COLO668 (cell line): ENCODE measurements around the gene HDAC8.
"Not testable (repeated sequence)": the region's sequence is repeated elsewhere in the genome, so short reads cannot be mapped to it uniquely, and the experiment has no call there.

Experiments
- DNase-seq: peaks from one replicate; lab custom pipeline; 2025; ENCODE audit not compliant: unreplicated experiment; lab: John Stamatoyannopoulos, UW

HDAC8 gene

DNA sequence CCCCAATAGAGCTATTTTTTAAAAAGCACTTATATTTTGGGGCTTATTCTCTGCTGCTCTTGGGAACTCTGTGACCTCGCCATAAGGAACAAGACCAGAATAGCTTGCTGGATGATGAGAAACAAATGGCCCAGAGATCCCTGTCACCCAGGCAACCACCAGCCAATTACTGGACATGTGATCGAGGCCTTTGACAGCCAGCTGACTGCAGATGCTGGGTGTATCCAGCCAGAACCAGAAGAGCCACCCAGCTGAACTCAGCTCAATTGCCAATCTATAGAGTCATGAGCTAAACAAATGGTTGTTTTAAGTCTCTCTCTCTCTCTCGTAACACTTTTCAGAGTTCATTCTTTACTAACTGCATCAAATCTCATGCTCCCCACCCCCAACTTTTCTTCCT lies 242.5 kb downstream of the HDAC8 start:
- DNase-seq = peak; percentile 3

DNA sequence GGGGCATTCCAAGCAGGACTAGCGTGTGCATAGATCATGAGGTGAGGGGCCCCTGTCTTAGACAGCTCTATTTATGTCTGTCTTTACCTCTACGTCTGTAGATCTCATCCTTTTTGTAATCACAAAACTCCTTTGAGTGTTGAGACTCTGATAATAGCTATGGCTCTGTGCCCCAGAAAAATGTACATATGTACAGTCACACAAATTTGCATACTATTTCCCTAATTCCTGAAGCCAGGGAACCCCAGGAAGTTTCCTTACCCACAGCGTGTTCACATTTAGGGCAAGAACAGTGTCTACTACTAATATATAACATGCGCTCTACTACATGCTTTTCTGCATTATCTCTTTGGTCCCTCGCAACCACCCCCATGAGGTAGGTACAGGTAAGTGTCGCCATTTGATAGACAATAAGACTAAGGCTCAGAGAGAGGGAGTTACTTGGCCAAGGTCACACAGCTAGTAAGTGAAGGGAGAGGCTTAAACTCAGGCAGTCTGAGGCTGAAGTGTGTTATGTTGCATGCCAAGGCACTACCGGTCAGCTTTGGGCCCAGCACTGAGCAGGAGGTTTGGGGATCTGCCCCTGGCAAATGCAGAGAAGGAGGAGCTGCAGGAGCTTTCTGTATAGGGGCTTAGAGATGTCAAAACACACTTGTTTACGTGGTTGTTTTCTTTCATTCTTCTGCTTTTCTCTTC lies 245.9 kb downstream of the HDAC8 start:
- no peak for DNase-seq

DNA sequence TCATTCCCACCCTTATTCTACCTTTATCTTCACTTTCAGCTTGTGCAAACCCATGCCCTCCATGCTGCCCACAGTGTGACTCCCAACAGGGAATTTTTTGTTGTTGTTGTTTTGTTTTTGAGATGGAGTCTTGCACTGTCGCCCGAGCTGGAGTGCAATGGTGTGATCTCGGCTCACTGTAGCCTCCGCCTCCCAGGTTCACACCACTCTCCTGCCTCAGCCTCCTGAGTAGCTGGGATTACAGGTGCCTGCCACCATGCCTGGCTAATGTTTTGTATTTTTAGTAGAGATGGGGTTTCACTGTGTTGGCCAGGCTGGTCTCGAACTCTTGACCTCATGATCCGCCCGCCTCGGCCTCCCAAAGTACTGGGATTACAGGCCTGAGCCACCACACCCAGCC lies 253.0 kb downstream of the HDAC8 start:
- not testable (repeated sequence) for DNase-seq

- DNase-seq = no peak
Observed at GRCh38 chrX:72317139-72317538, 255.5 kb downstream of the HDAC8 start.

DNA sequence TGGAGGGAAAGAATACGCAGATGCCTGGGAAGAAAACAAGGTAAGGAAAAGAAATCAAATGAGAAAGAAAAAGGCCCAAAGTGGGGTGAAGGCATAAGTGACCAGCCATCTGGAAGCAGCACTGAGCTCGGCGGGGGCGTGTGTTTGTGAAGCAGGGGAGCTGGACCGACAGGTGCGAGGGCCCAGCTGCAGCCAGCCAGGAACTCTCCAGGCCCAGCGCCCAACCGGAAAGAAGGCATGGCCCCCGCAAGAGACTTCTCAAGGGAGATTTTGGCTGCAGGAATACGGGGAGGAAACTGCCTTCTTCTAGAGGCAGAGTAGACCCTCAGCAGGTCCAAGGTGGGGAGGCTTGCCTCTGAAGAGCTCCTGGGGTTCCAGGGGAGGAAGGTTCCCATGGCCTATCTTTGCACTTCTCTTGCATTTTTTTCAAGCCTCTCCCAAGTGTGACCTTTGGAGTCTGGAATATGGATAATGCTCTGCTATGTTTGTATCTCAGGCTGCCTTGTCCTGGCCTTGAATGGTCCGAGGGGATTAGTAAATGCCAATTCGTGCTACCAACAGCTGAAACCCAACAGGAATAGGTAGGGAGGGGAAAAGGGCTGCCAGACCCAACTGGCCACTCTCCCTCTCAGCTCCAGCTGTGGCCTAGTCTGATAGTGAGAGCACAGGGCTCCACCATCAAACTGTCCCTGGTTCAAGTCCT lies 256.1 kb downstream of the HDAC8 start:
- peak; percentile 65 for DNase-seq

- peak; percentile 5 for DNase-seq
Observed at GRCh38 chrX:72314881-72315280, 257.8 kb downstream of the HDAC8 start.

- DNase-seq = no peak
Observed at GRCh38 chrX:72313707-72314641, 258.7 kb downstream of the HDAC8 start.

DNA sequence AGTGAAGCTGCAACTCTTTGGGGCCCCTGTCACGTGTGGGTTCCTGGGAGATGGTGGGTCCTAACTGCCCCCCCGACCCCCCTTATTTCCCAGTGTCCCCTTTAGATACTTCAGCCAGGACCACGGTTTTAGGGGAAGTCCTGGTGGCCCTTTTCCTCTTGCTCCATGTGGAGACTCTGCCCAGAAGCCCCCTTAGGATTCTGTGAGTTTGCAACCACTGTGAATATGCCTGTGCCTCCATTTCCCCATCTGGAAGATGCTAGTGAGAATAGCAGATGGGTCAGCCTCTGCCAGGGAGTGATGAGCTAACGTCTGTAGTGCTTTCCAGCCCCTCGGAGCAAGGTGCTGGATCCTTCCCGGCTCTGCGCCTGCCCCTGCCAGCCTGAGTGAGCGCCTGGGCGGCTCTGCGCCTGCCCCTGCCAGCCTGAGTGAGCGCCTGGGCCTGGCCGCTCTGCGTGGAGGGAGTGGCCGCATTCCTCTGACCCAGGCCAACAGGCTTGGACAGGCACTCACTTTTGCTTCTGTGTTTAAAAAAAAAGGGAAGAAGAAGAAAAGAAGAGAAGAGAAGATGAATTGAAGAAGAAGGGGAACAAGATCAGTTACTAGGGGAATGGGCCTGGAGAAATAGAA lies 260.2 kb downstream of the HDAC8 start:
- DNase-seq = no peak

DNA sequence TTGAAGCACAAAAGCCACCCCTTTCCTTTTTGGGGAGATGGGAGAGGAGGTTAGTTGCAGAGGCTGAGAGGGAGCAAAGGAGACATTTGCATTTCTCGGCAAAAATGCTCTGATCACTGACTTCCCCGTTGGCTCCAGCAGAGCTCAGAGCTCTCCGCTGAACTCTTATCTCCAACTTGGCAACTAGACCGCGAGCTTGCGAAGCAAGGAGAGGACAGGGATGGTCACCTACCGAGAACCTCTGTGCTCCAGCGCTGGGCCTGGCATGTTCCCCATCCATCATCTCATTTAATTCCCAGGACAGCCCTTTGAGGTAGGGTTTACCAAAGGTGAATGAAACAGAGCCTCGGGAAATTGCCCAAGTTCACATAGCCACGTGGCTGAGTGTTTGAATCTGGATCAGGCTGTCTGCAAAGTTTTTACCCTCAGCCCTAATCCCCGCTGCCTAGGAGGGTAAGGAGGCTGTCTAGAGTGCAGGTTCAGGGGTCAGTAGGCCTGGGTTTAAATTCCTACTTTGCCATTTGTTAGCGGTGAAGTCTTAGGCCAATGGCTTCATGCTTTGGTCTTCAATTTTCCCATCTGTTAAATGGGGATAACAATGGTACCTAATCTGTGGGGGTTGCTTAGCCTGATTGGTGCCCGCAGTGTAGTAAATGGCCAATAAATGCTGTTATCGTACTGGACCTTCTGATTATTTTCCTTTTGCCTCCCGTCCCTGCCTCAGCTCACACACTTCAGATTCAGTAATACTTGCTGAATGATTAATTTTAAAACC lies 263.2 kb downstream of the HDAC8 start:
- no peak for DNase-seq

GRCh38 chrX:72308566-72309296 lies 263.9 kb downstream of the HDAC8 start:
- DNase-seq = peak; percentile 58

GRCh38 chrX:72308209-72308565 lies 264.5 kb downstream of the HDAC8 start:
- no peak for DNase-seq

- peak; percentile 10 for DNase-seq
Observed at GRCh38 chrX:72307646-72308051, 265.0 kb downstream of the HDAC8 start.

GRCh38 chrX:72306851-72307645 lies 265.6 kb downstream of the HDAC8 start:
- DNase-seq = peak; percentile 75

GRCh38 chrX:72306085-72306801 lies 266.4 kb downstream of the HDAC8 start:
- peak; percentile 41 for DNase-seq

DNA sequence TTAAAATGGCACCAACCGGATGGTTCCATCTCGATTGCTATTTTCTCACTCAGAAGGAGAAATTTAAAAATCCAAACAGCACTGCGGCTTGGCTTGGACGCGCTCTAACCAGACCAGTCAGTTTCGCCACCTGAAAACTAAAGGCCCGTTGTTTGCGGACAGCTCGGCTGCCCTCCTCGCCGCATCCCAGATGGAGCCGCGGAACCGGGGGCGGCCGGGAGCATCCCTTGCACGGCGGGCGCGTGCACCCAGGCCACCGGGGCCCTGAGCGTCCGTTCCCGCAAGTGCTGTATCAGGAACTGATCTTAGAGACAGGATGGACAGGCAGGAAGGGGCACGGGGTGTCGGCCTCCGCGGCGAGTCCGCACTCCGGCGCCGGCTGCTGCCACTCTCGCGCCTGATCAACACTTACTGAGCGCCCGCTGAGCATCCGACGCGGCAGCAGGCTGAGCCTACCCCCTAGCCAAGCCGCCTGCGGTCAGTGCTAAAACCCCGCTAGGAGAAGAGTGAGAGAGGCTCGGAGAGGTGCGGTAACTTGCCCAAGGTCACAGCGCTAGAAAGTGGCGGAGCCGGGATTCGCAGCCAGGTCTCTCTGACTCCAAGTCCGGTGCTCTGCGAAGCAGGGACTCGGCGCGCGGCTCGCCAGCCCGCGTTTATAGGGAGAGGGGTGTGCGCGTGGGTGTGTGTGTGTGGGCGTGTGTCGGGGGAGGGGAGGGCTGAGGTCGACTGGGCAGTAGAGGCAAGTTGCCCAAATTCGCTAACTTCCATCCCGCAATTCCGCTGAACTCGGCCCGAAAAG lies 267.2 kb downstream of the HDAC8 start, which contains the start of gene CITED1:
Gene CITED1 (minus strand): TSS at position 629 of the 799 bp plus-strand sequence. CDS start 3,045 bp downstream, outside the sequence.
- peak; percentile 33 for DNase-seq

DNA sequence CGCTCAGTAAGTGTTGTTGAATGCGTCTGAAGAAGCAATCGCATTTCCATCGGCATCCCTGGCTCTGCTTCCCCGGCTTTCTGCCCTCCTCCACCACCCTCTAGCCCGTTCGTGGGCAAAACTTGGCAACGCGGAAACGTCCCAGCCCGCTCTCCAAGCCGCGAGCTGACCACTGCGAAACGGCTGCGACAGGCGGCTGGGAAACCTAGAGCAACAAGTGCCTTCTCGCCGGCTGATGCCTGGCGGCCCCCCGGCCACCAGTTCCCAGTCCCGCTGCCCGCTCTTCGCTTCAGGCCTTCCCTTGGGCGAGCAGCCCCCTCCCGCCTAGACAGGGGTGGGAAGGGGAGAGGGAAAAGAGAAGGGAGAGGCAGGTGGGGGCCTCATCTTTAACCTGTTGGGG lies 267.8 kb downstream of the HDAC8 start:
- DNase-seq = no peak

GRCh38 chrX:72301781-72302180 lies 270.9 kb downstream of the HDAC8 start:
- DNase-seq = no peak
